ENCODE results near the gene GPX2.

The GPX2 gene

GRCh38 chr14:64942531-64943111 is at the start of gene GPX2:
TSS of gene GPX2 (minus strand) at chr14:64942745. CDS start at chr14:64942726, 19 bp downstream.
- Mint-ChIP-seq H3K4me3 (no peak within 1 kb of the TSS), H3K36me3 (peaks cover 4% of the 10 kb centered on the region), H3K9me3 (ENCODE audit: low read depth) (no peaks in the 10 kb centered on the region), H3K27ac (peak within 1 kb of the TSS; percentile 55), H3K27me3 (no peaks in the 10 kb centered on the region), H3K4me1 (ENCODE audit: low read depth) (peaks cover 61% of the 10 kb centered on the region)

- peaks cover 47% of the 10 kb centered on the region for H3K4me1 Mint-ChIP-seq (ENCODE audit: low read depth)
- H3K27ac Mint-ChIP-seq, result peak overlapping the region; percentile 85
These were observed 48.4 kb upstream of the GPX2 start for GRCh38 chr14:64990939-64991338.

GRCh38 chr14:64990296-64990695 is 47.8 kb upstream of the GPX2 start:
- H3K4me3 Mint-ChIP-seq, result peak overlapping the region; percentile 60
- H3K27ac Mint-ChIP-seq, result peak overlapping the region; percentile 85
- peaks cover 49% of the 10 kb centered on the region for H3K4me1 Mint-ChIP-seq (ENCODE audit: low read depth)
- H3K36me3 Mint-ChIP-seq, result peaks cover 5% of the 10 kb centered on the region
- no peaks in the 10 kb centered on the region for H3K27me3 Mint-ChIP-seq
- H3K9me3 Mint-ChIP-seq (ENCODE audit: low read depth), result no peaks in the 10 kb centered on the region

More at GRCh38 chr14:64990939-64991338, 48.4 kb upstream of the GPX2 start:
- no peaks in the 10 kb centered on the region for H3K9me3 Mint-ChIP-seq (ENCODE audit: low read depth)
- H3K36me3 Mint-ChIP-seq, result peaks cover 5% of the 10 kb centered on the region
- H3K4me3 Mint-ChIP-seq, result no peak overlapping the region
- H3K27me3 Mint-ChIP-seq, result no peaks in the 10 kb centered on the region

GRCh38 chr14:64987438-64987767 is 44.9 kb upstream of the GPX2 start:
- no peaks in the 10 kb centered on the region for H3K9me3 Mint-ChIP-seq (ENCODE audit: low read depth)

GRCh38 chr14:64986648-64987437 is 44.3 kb upstream of the GPX2 start, which contains the start of gene FNTB:
TSS of gene FNTB (plus strand) at chr14:64986895. CDS start at chr14:64986954, 59 bp downstream.
- no peaks in the 10 kb centered on the region for H3K27me3 Mint-ChIP-seq

More at GRCh38 chr14:64987438-64987767, 44.9 kb upstream of the GPX2 start:
- Mint-ChIP-seq H3K4me1 (ENCODE audit: low read depth) (peaks cover 50% of the 10 kb centered on the region), H3K36me3 (peaks cover 2% of the 10 kb centered on the region), H3K27ac (peak overlapping the region; percentile 99), H3K27me3 (no peaks in the 10 kb centered on the region), H3K4me3 (peak overlapping the region; percentile 95)

GRCh38 chr14:64983439-64984310 is 41.1 kb upstream of the GPX2 start:
- no peaks in the 10 kb centered on the region for H3K9me3 Mint-ChIP-seq (ENCODE audit: low read depth)
- H3K4me3 Mint-ChIP-seq, result peak overlapping the region; percentile 65
- H3K36me3 Mint-ChIP-seq, result no peaks in the 10 kb centered on the region
- H3K27ac Mint-ChIP-seq, result no peak overlapping the region
- H3K27me3 Mint-ChIP-seq, result no peaks in the 10 kb centered on the region
- H3K4me1 Mint-ChIP-seq (ENCODE audit: low read depth), result peaks cover 26% of the 10 kb centered on the region

More at GRCh38 chr14:64986648-64987437, 44.3 kb upstream of the GPX2 start, which contains the start of gene FNTB:
- peaks cover 2% of the 10 kb centered on the region for H3K36me3 Mint-ChIP-seq
- H3K4me1 Mint-ChIP-seq (ENCODE audit: low read depth), result peaks cover 50% of the 10 kb centered on the region
- no peaks in the 10 kb centered on the region for H3K9me3 Mint-ChIP-seq (ENCODE audit: low read depth)
- peak within 1 kb of the TSS; percentile 99 for H3K27ac Mint-ChIP-seq
- peak within 1 kb of the TSS; percentile 95 for H3K4me3 Mint-ChIP-seq

GRCh38 chr14:64979336-64980074 is 37.0 kb upstream of the GPX2 start:
- no peaks in the 10 kb centered on the region for H3K9me3 Mint-ChIP-seq (ENCODE audit: low read depth)
- no peak overlapping the region for H3K4me3 Mint-ChIP-seq
- H3K27ac Mint-ChIP-seq, result no peak overlapping the region
- no peaks in the 10 kb centered on the region for H3K36me3 Mint-ChIP-seq
- H3K27me3 Mint-ChIP-seq, result no peaks in the 10 kb centered on the region
- peaks cover 5% of the 10 kb centered on the region for H3K4me1 Mint-ChIP-seq (ENCODE audit: low read depth)

GRCh38 chr14:64974563-64974962 is 32.0 kb upstream of the GPX2 start:
- H3K4me3 Mint-ChIP-seq, result no peak overlapping the region
- H3K36me3 Mint-ChIP-seq, result no peaks in the 10 kb centered on the region
- peaks cover 6% of the 10 kb centered on the region for H3K4me1 Mint-ChIP-seq (ENCODE audit: low read depth)
- no peak overlapping the region for H3K27ac Mint-ChIP-seq
- no peaks in the 10 kb centered on the region for H3K9me3 Mint-ChIP-seq (ENCODE audit: low read depth)
- H3K27me3 Mint-ChIP-seq, result no peaks in the 10 kb centered on the region

- Mint-ChIP-seq H3K4me1 (ENCODE audit: low read depth) (peaks cover 6% of the 10 kb centered on the region), H3K9me3 (ENCODE audit: low read depth) (no peaks in the 10 kb centered on the region), H3K4me3 (no peak overlapping the region), H3K27me3 (no peaks in the 10 kb centered on the region), H3K36me3 (no peaks in the 10 kb centered on the region), H3K27ac (no peak overlapping the region)
These were observed 31.3 kb upstream of the GPX2 start for GRCh38 chr14:64973826-64974225.

- Mint-ChIP-seq H3K9me3 (ENCODE audit: low read depth) (no peaks in the 10 kb centered on the region), H3K4me3 (peak overlapping the region; percentile 86), H3K27ac (no peak overlapping the region), H3K36me3 (peaks cover 2% of the 10 kb centered on the region), H3K27me3 (no peaks in the 10 kb centered on the region), H3K4me1 (ENCODE audit: low read depth) (peaks cover 8% of the 10 kb centered on the region)
These were observed 30.5 kb upstream of the GPX2 start for GRCh38 chr14:64973026-64973442.

GRCh38 chr14:64971943-64972791 is 29.6 kb upstream of the GPX2 start, which contains the start of gene RAB15:
TSS of gene RAB15 (minus strand) at chr14:64972336. CDS start at chr14:64972076, 260 bp downstream.
- Mint-ChIP-seq H3K36me3 (peaks cover 2% of the 10 kb centered on the region), H3K9me3 (ENCODE audit: low read depth) (no peaks in the 10 kb centered on the region), H3K4me1 (ENCODE audit: low read depth) (peaks cover 8% of the 10 kb centered on the region), H3K27ac (peak within 1 kb of the TSS; percentile 46), H3K27me3 (no peaks in the 10 kb centered on the region), H3K4me3 (peak within 1 kb of the TSS; percentile 86)

GRCh38 chr14:64971491-64971942 is 29.0 kb upstream of the GPX2 start:
- no peak overlapping the region for H3K27ac Mint-ChIP-seq
- H3K27me3 Mint-ChIP-seq, result no peaks in the 10 kb centered on the region

GRCh38 chr14:64970776-64971477 is 28.4 kb upstream of the GPX2 start:
- Mint-ChIP-seq H3K27ac (no peak overlapping the region), H3K27me3 (no peaks in the 10 kb centered on the region)

More at GRCh38 chr14:64971491-64971942, 29.0 kb upstream of the GPX2 start:
- no peaks in the 10 kb centered on the region for H3K9me3 Mint-ChIP-seq (ENCODE audit: low read depth)
- H3K36me3 Mint-ChIP-seq, result peaks cover 2% of the 10 kb centered on the region
- peak overlapping the region; percentile 75 for H3K4me3 Mint-ChIP-seq
- peaks cover 8% of the 10 kb centered on the region for H3K4me1 Mint-ChIP-seq (ENCODE audit: low read depth)

More at GRCh38 chr14:64970776-64971477, 28.4 kb upstream of the GPX2 start:
- Mint-ChIP-seq H3K9me3 (ENCODE audit: low read depth) (no peaks in the 10 kb centered on the region), H3K4me3 (peak overlapping the region; percentile 75), H3K36me3 (peaks cover 2% of the 10 kb centered on the region), H3K4me1 (ENCODE audit: low read depth) (peaks cover 8% of the 10 kb centered on the region)
